Stimulated activated CD8-positive, alpha-beta memory T cell treated with anti-CD3 and anti-CD28 coated beads, Interleukin-7, amount 100 ng/mL, for 4 hours (primary cell): ENCODE results near the gene APOE.
A peak's percentile ranks its signal among the peaks of the same experiment; 100 is the strongest.
"Not testable (repeated sequence)": the region's sequence is repeated elsewhere in the genome, so short reads cannot be mapped to it uniquely, and the experiment has no call there.

Source experiments
- DNase-seq, 2 donors: peaks; one replicate each; pipeline ENCODE4 v3.0.0-alpha.2; 2020; ENCODE audit warnings: low read depth in 2 of 2

The APOE gene

DNA sequence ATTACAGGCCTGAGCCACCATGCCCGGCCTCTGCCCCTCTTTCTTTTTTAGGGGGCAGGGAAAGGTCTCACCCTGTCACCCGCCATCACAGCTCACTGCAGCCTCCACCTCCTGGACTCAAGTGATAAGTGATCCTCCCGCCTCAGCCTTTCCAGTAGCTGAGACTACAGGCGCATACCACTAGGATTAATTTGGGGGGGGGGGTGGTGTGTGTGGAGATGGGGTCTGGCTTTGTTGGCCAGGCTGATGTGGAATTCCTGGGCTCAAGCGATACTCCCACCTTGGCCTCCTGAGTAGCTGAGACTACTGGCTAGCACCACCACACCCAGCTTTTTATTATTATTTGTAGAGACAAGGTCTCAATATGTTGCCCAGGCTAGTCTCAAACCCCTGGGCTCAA is 4.2 kb downstream of the APOE start:
- no peak for DNase-seq

DNA sequence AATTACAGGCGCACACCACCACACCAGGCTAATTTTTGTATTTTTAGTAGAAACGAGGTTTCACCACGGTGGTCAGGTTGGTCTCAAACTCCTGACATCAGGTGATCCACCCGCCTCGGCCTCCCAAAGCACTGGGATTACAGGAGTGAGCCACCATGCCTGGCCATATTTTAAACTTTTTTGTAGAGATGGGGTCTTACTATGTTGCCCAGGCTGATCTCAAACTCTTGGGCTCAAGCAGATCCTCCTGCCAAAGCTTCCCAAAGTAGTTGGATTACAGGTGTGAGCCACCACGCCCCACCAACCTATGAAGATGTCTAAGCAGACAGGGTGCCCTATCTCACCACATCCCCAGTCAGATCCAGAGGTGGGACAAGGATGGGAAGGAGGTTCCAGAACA is 6.3 kb downstream of the APOE start:
- not testable (repeated sequence) for DNase-seq

DNA sequence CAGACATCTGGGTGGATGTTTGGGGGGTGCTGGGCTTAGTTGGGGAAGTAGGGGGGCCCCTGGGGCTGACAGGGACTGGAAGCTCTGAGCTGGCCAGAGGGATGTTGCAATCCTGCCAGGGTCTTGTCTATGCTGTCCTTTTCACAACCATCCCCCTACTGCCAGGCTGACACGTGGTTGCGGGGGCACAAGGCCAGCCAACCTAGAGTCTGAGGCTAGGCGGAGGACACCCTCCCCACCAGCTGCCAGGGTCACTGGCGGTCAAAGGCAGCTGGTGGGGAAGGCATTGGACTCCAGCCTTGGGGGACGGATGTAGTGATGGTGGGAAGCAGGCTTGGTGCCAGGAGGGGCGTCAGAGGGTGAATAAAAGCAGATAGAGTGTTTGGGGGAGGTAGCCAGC is 7.3 kb downstream of the APOE start:
- DNase-seq, result no peak

DNA sequence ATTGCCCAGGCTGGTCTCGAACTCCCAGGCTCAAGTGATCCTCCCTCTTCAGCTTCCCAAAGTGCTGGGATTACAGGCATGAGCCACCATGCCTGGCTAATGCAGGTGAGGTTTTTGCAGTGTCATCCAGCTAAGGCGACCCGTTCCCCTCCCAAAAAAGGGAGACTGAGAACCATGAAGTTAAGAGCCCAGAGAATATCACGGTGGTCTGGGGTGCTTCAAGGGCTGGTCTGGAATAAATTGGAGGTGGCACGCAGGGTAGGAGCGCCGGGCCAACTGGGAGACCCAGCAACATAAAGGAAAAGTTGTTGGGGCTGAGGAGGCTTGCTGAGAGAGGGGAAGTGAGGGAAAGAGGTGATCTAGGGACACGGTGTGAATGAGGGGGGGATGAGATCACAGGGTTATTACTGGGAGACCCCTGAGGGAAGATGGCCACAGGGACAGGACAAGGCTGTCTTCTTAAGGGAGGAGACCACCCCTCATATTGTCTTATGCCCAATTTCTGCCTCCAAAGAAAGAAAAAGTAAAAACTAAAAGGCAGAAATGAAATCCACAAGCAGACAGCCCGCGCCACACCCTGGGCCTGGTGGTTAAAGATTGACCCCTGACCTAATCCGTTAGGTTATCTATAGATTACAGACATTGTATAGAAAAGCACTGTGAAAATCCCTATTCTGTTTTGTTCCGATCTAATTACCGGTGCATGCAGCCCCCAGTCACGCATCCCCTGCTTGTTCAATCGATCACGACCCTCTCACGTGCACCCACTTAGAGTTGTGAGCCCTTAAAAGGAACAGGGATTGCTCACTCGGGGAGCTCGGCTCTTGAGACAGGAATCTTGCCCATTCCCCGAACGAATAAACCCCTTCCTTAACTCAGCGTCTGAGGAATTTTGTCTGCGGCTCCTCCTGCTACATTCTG is 8.2 kb downstream of the APOE start:
- DNase-seq, result not testable (repeated sequence)

DNA sequence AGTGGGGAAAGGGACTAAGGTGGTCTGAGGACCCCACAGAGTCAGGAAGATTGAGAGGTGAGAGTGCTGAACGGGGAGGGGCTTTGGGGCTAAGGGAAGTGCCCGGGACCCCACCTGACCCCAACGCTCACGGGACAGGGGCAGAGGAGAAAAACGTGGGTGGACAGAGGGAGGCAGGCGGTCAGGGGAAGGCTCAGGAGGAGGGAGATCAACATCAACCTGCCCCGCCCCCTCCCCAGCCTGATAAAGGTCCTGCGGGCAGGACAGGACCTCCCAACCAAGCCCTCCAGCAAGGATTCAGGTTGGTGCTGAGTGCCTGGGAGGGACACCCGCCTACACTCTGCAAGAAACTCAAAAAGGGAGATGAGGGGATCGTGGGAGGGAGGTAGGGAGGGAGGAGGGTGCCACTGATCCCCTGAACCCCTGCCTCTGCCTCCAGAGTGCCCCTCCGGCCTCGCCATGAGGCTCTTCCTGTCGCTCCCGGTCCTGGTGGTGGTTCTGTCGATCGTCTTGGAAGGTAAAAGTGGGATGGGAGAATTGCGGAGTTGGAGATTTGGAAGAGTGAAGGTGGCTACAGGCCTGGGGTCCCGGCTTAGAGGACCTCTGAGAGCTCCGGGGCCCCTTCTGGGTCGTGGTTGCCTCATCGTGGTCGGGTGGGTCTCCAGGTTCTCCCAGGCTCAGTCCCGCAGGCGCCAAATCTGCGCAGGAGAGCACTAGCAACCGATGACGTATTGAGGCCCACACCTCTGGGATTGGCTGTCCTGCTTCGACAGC is 9.0 kb downstream of the APOE start, which contains the start of gene APOC1:
Gene APOC1 (plus strand): TSS at position 176 of the 774 bp plus-strand sequence. CDS start 284 bp downstream, at position 460.
- DNase-seq, result peak; percentile 59 to 64

DNA sequence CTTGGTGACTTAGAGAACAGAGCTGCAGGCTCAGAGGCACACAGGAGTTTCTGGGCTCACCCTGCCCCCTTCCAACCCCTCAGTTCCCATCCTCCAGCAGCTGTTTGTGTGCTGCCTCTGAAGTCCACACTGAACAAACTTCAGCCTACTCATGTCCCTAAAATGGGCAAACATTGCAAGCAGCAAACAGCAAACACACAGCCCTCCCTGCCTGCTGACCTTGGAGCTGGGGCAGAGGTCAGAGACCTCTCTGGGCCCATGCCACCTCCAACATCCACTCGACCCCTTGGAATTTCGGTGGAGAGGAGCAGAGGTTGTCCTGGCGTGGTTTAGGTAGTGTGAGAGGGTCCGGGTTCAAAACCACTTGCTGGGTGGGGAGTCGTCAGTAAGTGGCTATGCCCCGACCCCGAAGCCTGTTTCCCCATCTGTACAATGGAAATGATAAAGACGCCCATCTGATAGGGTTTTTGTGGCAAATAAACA is 18.7 kb downstream of the APOE start:
- no peak for DNase-seq

DNA sequence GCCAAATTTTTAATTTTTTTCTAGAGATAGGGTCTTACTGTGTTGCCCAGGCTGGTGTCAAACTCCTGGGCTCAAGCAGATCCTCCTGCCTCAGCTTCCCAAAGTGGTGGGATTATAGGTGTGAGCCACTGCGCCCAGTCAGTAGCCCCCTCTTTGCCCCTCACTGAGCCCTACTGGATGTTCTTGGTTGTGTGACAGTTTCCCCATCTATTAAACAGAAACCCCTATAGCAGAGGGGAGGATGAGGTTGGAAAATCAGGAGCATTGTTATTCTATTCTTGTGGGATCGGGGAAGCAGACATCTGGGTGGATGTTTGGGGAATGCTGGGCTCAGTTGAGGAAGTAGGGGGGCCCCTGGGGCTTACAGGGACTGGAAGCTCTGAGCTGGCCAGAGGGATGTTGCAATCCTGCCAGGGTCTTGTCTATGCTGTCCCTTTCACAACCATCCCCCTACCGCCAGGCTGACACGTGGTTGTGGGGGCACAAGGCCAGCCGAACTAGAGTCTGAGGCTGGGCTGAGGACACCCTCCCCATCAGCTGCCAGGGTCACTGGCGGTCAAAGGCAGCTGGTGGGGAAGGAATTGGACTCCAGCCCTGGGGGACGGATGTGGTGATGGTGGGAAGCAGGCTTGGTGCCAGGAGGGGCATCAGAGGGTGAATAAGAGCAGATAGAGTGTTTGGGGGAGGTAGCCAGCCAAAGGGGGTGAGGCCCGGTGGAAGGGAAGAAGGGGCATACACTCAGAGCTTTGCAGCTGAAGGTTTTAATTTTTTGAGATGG is 19.7 kb downstream of the APOE start:
- no peak for DNase-seq

DNA sequence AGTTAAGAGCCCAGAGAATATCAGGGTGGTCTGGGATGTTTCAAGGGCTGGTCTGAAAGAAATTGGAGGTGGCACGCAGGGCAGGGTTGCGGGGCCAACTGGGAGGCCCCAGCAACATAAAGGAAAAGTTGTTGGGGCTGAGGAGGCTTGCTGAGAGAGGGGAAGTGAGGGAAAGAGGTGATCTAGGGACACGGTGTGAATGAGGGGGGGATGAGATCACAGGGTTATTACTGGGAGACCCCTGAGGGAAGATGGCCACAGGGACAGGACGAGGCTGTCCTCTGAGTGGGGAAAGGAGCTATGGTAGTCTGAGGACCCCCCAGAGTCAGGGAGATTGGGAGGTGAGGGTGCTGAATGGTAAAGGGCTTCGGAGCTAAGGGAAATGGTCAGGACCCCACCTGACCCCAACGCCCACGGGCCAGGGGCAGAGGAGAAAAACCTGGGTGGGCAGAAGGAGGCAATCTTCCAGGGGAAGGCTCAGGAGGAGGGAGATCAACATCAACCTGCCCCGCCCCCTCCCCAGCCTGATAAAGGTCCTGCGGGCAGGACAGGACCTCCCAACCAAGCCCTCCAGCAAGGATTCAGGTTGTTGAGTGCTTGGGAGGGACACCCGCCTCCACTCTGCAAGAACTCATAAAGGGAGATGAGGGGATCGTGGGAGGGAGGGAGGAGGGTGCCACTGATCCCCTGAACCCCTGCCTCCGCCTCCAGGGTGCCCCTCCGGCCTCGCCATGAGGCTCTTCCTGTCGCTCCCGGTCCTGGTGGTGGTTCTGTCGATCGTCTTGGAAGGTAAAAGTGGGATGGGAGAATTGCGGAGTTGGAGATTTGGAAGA is 20.9 kb downstream of the APOE start:
- not testable (repeated sequence) for DNase-seq

DNA sequence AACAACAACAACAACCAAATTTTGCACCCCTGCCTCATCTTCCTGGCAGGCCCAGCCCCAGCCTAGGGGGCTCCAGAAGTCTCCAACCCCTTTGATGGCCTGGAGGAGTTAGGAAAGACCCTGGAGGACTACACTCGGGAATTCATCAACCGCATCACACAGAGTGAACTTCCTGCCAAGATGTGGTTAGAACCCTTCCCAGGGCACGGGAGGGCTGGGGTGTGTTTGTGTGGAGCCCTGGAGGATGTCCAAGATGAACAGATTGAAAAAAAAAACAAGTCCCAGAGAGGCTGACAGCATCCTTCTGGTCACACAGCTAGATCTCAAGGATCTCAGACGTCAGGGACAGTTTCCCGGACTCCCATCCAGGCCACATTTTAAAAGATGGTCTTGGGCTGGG is 22.1 kb downstream of the APOE start:
- no peak for DNase-seq

DNA sequence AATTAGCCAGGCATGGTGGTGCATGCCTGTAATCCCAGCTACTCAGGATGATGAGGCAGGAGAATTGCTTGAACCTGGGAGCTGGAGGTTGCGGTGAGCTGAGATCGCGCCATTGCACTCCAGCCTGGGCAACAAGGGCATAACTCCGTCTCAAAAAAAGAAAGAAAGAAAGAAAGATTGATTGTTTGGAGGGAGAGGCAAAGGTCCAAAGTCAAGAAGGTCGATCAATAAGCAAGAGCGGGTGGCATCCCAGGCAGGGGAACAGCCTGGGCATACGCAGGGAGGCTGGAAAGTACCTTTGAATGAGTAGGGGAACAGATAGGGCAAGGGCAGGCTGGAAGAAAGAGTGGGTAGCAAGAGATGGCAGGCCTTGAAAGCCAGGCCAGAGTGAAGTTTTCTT is 24.5 kb downstream of the APOE start:
- DNase-seq, result no peak

DNA sequence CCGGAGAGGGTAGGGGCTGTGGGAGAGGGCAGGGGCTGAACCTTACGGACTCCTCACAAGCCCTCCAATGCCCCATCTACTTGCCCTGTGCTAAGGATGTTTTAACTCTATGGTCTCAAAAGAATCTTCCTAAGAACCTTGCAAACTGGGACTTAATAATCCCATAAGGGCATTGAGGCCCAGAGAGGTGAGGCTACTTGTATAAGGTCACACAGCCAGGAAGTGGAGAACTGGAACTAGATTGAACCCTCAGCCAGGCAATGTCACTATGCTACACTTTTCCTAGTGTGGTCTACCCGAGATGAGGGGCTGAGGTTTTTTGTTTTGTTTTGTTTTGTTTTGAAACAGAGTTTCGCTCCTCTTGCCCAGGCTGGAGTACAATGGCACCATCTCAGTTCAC is 25.9 kb downstream of the APOE start:
- no peak for DNase-seq

DNA sequence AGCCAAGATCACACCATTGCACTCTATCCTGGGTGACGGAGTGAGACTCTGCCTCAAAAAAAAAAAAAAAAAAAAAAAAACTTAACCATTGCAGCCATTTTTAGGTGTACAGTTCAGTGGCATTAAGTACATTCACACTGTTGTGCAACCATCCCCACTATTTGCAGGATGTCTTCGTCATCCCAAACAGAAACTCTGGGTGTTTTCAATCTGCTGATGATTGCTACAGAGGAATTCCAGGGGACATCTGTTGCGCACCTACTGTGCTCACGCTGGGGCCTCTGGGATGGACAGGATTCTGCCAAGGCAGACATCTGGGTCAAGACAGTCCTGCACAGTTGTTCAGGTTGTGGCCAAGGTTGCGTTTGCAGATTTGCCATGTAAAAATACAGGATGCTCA is 34.1 kb downstream of the APOE start:
- DNase-seq, result no peak

DNA sequence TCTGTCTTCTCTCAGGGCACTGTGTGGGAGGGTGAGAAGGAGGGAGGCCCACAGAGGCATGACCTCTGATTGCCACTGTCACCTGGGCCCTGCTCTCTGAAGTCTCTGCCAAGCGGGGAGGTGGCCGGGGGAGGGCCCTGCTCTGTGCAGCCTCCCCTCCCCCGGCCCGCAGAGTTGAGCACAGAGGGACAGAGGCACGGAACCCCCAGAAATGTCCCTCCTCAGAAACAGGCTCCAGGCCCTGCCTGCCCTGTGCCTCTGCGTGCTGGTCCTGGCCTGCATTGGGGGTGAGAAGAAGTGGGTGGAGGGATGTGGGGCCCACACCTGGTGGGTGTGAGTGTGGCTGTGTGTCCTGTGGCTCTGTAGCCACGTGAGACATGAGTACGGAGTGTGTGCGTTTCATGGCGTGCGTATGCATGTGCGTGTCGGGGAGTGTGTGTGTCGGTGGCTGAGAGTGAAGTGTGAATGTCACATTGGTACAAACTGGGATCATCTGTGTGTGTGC is 36.5 kb downstream of the APOE start, which contains the start of gene APOC4:
Gene APOC4 (plus strand): TSS at position 171 of the 505 bp plus-strand sequence. CDS start 41 bp downstream, at position 212.
- no peak for DNase-seq

DNA sequence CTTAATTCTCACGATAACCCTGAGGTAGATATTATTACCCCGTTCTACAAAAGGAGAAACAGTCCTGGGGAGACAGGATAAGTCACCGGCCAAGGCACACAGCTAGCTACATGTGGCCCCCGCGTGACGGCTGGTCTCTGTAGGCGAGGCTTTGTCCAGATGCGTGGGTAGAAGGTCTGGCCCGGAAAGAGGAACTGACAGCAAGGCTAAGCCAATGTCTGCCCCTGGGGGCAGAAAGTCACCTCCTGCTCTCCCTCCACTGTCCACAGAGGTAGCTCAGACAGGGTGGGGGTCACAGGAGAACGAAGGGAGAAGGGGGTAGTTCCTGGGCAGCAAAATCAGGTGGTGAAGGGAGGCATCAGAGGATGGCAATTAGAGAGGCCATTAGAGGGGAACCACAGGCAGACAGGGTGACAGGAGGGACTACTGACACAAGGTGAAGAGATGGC is 38.2 kb downstream of the APOE start:
- DNase-seq, result no peak

DNA sequence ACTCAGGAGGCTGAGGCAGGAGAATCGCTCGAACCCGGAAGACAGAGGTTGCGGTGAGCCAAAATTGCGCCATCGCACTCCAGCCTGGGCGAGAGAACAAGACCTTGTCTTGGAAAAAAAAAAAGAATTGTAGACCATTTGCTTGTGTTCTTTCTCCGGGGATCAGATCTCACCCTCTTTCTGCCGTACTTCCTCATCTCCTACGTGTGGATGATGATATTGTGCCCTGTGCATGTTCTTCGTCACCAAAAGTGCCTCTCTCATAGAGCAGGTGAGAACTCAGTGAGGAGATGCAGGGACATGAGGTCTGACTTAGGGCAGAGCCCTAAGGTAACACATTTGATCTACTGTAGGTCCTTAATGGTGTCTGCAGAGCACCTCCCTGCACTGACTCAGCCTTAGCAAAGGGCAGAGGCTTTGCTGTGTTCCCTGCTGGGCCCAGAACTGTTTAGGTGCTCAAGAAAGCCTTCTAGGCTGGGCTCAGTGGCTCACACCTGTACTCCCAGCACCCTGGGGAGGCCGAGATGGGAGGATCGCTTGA is 41.5 kb downstream of the APOE start:
- DNase-seq, result no peak

DNA sequence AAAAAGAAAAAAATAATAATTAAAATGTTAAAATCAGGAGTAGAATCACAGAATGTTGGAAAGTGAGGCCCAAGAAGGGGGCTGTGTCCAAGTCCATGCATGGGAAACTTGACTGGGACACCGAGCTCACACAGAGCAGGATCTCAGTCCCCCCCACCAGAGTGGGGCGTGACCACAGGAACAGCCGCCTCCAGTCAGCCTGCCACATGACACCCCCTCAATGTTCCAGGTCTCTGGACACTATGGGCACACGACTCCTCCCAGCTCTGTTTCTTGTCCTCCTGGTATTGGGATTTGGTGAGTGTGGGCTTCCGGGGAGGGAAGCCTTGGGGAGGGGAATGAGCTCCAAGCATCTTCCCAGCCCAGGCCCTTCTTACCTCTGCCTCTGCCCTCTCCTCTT is 42.6 kb downstream of the APOE start:
- no peak for DNase-seq

DNA sequence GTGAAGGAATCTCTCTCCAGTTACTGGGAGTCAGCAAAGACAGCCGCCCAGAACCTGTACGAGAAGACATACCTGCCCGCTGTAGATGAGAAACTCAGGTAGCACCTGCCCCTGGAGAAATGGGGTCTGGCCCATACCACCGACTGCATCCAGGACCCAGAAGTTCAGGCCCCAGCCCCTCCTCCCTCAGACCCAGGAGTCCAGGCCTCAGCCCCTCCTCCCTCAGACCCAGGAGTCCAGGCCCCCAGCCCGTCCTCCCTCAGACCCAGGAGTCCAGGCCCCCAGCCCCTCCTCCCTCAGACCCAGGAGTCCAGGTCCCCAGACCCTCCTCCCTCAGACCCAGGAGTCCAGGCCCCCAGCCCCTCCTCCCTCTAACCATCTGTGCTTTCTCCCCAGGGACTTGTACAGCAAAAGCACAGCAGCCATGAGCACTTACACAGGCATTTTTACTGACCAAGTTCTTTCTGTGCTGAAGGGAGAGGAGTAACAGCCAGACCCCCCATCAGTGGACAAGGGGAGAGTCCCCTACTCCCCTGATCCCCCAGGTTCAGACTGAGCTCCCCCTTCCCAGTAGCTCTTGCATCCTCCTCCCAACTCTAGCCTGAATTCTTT is 43.3 kb downstream of the APOE start:
- DNase-seq, result no peak

DNA sequence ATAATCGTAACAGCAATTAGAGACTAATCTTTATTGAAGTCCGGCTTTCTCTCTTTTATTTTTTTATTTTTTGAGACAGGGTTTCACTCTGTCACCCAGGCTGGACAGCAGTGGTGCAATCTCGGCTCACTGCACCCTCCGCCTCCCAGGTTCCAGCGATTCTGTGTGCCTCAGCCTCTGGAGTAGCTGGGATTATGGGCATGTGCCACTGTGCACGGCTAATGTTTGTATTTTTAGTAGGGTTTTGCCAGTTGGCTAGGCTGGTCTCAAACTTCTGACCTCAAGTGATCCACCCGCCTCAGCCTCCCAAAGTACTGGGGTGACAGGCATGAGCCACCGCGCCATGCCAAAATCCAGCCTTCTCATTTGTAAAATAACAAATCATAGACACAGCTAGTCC is 44.0 kb downstream of the APOE start:
- no peak for DNase-seq
